IPS-18c (cell line): ENCODE measurements around the gene FNDC10.

Source experiments
- H3K4me3 ChIP-seq: 2 replicates; pipeline ENCODE4 v1.7.0; 2013; ENCODE audit warnings: low read depth, mild to moderate bottlenecking, low read length, moderate library complexity; ENCODE audit not compliant: insufficient read depth
- H3K9me3 ChIP-seq: one replicate; pipeline ENCODE4 v1.6.1; 2013; ENCODE audit warnings: mild to moderate bottlenecking, low read length, moderate library complexity; ENCODE audit not compliant: control insufficient read depth, insufficient read depth

FNDC10 gene

DNA sequence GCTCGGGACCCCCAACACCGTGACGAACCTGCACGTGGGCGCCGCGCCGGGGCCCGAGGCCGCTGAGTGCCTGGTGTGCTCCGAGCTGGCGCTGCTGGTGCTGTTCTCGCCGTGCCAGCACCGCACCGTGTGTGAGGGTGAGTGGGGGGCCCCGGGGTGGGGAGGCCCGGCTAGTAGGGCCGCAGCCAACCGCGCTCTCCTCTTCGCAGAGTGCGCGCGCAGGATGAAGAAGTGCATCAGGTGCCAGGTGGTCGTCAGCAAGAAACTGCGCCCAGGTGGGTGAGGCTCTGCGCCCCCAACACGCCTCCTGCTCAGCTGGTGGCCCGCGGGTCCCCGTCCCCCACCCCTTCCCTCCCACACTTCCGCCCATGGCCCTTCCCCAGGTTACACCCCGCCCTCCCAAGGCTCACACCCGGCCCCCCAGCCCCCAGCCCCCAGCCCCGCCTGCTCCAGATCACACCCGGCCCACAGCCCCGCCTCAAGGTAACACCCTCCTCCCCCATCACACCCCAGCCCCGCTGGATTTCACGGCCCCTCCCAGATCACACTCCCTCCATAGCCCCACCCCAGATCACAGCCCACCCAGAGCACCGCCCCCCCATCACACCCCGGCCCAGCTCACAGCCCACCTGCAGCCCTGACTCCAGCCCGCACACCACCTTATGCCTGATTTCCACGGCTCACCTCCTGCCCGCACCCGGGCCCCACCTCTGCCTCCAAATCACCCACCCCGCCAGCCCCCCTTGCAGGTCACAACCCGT is 29.7 kb upstream of the FNDC10 start:
- Histone ChIP-seq H3K9me3 (no peaks in the 10 kb centered on the region), H3K4me3 (no peak overlapping the region; the same call in 1 of the 2 replicates)

GRCh38 chr1:1628754-1629429 is 29.0 kb upstream of the FNDC10 start:
- Histone ChIP-seq H3K4me3 (no peak overlapping the region; the same call in 1 of the 2 replicates), H3K9me3 (no peaks in the 10 kb centered on the region)

DNA sequence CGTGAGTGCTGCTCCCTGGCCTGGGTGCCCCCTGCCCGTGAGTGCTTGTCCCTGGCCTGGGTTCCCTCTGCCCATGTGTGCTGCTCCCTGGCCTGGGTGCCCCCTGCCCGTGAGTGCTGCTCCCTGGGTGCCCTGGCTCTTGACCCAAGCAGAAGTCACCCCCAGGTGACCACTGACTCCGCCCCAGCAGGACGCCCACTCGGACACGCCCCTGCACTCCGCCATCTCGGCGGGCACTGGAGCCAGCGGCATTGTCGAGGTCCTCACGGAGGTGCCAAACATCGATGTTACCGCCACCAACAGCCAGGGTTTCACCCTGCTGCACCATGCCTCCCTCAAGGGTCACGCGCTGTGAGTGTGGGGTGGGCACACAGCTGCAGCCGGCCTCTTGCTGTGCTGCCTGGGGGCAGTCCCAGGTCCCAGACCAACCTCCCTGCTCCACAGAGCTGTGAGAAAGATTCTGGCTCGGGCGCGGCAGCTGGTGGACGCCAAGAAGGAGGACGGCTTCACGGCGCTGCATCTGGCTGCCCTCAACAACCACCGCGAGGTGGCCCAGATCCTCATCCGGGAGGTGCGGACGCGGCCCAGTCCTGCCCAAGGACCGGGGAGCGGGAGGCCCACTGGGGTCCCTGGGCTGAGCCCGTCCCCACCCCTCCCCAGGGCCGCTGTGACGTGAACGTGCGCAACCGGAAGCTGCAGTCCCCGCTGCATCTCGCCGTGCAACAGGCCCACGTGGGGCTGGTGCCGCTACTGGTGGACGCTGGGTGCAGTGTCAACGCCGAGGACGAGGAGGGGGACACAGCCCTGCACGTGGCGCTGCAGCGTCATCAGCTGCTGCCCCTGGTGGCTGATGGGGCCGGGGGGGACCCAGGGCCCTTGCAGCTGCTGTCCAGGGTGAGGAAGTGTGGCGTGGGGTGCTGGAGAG is 28.2 kb upstream of the FNDC10 start:
- H3K9me3 ChIP-seq: no peaks in the 10 kb centered on the region
- no peak overlapping the region for H3K4me3 ChIP-seq

DNA sequence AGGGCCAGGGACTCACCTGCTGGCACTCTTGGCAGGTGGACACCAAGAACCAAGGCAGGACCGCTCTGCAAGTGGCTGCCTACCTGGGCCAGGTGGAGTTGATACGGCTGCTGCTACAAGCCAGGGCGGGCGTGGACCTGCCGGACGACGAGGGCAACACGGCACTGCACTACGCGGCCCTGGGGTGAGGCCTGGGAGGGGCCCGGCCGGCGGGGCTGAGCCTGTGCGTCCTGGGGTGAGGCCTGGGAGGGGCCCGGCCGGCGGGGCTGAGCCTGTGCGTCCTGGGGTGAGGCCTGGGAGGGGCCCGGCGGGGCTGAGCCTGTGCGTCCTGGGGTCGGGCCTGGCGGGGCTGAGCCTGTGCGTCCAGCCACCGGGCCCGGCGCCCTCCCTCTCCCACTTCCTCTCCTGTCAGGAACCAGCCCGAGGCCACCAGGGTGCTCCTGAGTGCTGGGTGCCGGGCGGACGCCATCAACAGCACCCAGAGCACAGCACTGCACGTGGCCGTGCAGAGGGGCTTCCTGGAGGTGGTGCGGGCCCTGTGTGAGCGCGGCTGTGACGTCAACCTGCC is 27.4 kb upstream of the FNDC10 start:
- Histone ChIP-seq H3K4me3 (no peak overlapping the region), H3K9me3 (no peaks in the 10 kb centered on the region)

DNA sequence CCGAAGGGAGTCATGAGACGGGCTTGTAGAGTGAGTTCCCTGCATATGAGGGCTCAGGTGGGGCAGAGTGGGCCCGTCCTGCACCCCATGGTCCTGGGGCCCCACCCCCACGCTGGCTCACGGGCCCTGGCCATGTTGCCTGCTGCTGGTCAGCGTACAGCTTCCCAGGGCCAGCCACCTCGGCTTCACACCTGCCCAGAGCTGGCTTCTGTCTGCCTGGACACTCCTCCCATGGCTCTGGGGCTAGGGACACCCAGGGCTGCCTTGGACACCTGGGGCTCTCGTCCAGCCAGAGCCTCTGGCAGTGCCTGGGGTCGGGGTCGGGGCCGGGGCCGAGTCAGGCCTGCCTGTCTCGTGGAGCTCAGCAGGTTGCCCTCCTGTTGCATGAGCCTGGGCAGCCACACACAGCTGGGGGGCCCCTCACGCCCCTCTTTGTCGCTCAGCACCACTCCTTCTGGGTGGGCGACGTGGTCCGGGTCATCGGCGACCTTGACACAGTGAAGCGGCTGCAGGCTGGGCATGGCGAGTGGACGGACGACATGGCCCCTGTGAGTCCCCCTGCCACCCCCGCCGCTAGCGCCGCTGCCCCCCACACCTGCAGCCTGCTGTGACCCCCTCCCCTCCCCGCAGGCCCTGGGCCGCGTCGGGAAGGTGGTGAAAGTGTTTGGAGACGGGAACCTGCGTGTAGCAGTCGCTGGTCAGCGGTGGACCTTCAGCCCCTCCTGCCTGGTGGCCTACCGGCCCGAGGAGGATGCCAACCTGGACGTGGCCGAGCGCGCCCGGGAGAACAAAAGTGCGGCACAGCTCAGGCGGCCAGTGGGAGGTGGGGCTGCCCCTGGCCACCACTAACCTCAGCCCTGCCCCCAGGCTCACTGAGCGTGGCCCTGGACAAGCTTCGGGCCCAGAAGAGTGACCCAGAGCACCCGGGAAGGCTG is 26.5 kb upstream of the FNDC10 start:
- no peaks in the 10 kb centered on the region for H3K9me3 ChIP-seq
- H3K4me3 ChIP-seq: no peak overlapping the region

GRCh38 chr1:1625824-1626206 is 25.9 kb upstream of the FNDC10 start:
- Histone ChIP-seq H3K4me3 (no peak overlapping the region), H3K9me3 (no peaks in the 10 kb centered on the region)

GRCh38 chr1:1625404-1625775 is 25.5 kb upstream of the FNDC10 start:
- Histone ChIP-seq H3K4me3 (no peak overlapping the region), H3K9me3 (no peaks in the 10 kb centered on the region)

DNA sequence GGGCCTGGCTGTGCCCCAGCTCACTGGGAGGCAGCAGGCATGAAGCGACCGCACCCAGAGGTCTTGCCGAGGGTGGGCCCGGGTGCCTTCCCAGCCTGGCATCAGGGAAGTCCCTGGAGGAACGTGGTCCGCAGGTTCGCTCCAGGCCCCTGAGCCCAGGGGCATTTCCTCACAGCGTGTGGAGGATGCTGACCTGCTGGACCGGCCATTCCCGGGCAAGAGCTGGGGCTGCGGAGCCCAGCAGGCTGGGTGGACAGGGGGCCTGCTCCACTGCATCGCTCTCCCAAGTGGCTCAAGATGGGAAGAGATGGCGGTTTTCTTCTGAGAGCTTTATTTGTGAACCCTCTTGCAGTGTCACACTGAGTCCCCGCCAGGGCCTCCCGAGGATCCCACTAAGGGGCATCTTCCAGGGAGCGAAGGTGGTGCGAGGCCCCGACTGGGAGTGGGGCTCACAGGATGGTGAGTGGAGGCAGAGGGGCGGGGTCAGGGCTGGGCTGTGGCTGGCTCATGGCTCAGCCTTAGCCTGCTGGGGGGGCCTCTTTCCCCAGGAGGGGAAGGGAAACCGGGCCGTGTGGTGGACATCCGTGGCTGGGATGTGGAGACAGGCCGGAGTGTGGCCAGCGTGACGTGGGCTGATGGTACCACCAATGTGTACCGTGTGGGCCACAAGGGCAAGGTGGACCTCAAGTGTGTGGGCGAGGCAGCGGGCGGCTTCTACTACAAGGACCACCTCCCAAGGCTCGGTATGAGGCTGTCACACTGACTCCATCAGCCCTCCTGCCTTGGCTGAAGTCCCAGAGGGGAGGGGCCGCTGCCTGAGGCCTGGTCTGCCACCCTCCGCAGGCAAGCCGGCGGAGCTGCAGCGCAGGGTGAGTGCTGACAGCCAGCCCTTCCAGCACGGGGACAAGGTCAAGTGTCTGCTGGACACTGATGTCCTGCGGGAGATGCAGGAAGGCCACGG is 24.8 kb upstream of the FNDC10 start:
- Histone ChIP-seq H3K4me3 (no peak overlapping the region), H3K9me3 (no peaks in the 10 kb centered on the region)

- H3K9me3 ChIP-seq: no peaks in the 10 kb centered on the region
- H3K4me3 ChIP-seq: no peak overlapping the region
Measured at GRCh38 chr1:1623631-1624442, 23.9 kb upstream of the FNDC10 start.

DNA sequence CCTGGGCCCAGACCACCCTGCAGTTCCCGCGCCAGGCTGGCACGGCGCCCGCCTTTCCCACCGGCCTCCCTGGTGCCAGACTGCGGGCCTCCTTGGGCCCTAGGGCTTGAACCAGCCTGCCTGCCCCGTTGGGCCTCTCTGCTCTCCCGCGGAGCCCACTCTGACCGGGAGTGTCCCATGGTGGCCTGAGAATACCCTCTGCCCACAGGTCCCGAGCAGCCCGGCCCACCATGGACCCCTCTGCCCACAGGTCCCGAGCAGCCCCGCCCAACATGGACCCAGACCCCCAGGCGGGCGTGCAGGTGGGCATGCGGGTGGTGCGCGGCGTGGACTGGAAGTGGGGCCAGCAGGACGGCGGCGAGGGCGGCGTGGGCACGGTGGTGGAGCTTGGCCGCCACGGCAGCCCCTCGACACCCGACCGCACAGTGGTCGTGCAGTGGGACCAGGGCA is 23.3 kb upstream of the FNDC10 start:
- Histone ChIP-seq H3K4me3 (no peak overlapping the region), H3K9me3 (no peaks in the 10 kb centered on the region)

GRCh38 chr1:1622788-1623094 is 22.8 kb upstream of the FNDC10 start:
- H3K9me3 ChIP-seq: no peaks in the 10 kb centered on the region
- H3K4me3 ChIP-seq: no peak overlapping the region

DNA sequence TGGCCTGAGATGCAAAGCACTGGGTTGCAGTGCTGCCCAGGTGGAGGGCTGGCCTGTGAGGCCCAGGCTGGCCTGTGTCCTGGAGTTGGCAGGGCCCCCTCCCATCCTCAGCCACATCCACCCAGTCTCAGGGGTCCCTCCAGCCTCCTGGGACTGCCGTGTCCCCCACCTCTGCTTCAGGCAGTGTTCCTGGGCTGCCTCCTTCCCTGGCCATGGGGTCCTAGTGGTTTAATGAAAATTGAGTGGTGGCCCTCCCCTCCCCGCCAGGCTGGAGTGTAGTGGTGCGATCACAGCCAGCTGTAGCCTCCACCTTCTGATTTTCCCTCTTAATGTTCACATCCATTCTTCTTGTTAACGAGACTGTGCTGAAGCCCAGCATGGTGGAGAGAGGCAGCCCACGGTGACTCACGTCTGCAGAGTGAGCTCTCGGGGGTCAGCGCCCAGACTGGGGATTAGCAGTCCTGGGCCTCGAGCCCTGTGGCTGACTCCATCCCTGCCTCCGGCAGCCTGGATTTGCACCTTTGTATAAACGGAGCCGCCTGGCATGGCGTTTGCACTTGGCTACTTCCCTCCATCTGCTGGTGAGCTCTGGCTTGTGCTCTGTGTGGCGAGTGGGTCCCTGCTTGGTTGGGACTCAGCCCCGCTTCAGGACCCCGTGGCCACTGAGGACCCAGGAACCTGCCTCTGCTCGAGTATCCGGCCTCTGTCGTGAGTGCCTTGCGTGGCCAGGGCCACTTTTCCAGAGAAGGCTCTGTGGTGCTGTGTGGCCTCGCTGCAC is 22.3 kb upstream of the FNDC10 start:
- H3K9me3 ChIP-seq: no peaks in the 10 kb centered on the region

GRCh38 chr1:1621173-1622009 is 21.5 kb upstream of the FNDC10 start:
- Histone ChIP-seq H3K4me3 (no peak overlapping the region), H3K9me3 (no peaks in the 10 kb centered on the region)

More for the DNA sequence above, 22.3 kb upstream of the FNDC10 start:
- no peak overlapping the region for H3K4me3 ChIP-seq
